UCSD-AML1 (cell line): ENCODE data around the gene PAIP1.
"Not testable (repeated sequence)": the region's sequence is repeated elsewhere in the genome, so short reads cannot be mapped to it uniquely, and the experiment has no call there.

ENCODE experiments used
- DNase-seq: peaks from one replicate; lab custom pipeline; 2025; ENCODE audit not compliant: unreplicated experiment; lab: John Stamatoyannopoulos, UW

The PAIP1 gene, protein sequence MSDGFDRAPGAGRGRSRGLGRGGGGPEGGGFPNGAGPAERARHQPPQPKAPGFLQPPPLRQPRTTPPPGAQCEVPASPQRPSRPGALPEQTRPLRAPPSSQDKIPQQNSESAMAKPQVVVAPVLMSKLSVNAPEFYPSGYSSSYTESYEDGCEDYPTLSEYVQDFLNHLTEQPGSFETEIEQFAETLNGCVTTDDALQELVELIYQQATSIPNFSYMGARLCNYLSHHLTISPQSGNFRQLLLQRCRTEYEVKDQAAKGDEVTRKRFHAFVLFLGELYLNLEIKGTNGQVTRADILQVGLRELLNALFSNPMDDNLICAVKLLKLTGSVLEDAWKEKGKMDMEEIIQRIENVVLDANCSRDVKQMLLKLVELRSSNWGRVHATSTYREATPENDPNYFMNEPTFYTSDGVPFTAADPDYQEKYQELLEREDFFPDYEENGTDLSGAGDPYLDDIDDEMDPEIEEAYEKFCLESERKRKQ

GRCh38 chr5:43556857-43557542 lies at the start of gene PAIP1:
TSS of gene PAIP1 (minus strand) at chr5:43557077. CDS start at chr5:43556846, 231 bp downstream.
- peak; percentile 91 for DNase-seq

GRCh38 chr5:43606351-43606750 lies 49.5 kb upstream of the PAIP1 start:
- DNase-seq, result no peak

DNA sequence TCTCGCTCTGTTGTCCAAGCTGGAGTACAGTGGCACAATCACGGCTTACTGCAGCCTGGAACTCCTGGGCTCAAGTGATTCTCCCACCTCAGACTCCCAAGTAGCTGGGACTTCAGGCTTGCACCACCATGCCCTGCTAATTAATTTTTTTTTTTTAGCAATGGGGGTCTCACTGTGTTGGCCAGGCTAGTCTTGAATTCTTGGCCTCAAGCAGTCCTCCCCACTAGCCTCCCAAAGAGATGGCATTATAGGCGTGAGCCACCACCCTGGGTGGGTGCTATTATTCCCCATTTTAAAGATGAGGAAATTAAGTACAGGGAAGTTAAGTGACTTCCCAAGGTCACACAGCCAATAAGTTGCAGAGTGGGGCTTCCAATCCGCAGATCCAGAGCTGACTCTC lies 47.8 kb upstream of the PAIP1 start:
- no peak for DNase-seq

GRCh38 chr5:43603344-43604217 lies 46.7 kb upstream of the PAIP1 start:
- peak; percentile 66 for DNase-seq

- DNase-seq, result peak; percentile 78
Observed at GRCh38 chr5:43602461-43603343, 45.8 kb upstream of the PAIP1 start, which contains the start of gene NNT. TSS of gene NNT (plus strand) at chr5:43603180. CDS start at chr5:43609196, 6,016 bp downstream.

DNA sequence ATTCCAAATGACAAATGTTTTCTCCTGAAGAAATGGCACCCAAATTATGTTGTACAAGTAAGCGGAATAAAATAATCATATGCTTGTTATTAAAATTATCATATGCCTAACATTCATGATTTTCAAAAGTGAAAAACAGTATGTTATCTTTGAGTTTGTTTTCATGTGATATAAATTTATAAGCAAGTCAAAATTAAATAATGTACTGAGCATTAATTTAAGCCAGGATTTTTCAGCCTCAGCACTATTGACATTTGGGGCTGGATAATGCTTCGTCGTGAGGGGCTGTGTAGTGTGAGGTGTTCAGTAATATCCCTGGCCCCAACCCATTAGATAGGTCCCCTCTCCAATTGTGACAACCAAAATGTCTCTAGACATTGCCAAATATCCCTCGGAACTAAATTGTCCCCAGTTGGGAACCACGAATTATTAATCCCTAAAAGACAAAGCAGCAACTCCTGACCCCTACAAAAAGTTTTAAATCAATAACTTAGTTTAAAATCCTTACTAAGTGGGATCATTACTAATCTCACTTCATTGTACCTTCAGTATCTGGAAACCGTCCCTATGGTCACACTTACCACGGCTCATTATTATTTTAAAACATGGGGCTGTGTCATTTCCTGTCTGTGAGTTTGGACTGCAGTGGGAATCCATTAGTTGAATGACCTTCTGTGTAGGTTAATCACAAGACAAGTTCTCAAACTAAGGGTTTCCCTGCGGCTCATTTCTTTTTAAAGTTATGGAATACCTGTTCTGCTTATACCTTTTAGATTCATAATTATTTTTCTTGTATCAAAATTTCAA lies 44.8 kb upstream of the PAIP1 start:
- DNase-seq, result no peak

GRCh38 chr5:43598927-43599326 lies 42.0 kb upstream of the PAIP1 start:
- not testable (repeated sequence) for DNase-seq

GRCh38 chr5:43592363-43592762 lies 35.5 kb upstream of the PAIP1 start:
- DNase-seq, result no peak

DNA sequence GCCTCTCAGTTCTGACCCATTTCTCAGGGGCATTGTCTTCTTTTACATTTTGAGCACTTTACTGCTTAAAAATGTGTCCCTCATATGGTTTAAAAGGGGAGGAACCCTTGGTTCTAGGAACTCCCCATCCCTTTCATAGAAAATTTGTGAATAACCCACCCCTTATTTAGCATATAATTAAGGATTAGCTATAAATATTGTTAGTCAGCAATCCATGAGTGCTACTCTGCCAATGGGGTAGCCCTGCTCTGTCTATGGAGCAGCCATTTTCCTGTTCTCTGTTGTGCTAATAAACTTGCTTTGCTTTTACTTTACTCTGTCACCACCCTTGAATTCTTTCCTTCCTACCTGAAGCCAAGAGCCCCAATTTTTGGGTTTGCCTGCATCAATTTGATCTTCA lies 33.8 kb upstream of the PAIP1 start:
- no peak for DNase-seq

GRCh38 chr5:43589310-43589709 lies 32.4 kb upstream of the PAIP1 start:
- no peak for DNase-seq

GRCh38 chr5:43588842-43589241 lies 32.0 kb upstream of the PAIP1 start:
- no peak for DNase-seq

DNA sequence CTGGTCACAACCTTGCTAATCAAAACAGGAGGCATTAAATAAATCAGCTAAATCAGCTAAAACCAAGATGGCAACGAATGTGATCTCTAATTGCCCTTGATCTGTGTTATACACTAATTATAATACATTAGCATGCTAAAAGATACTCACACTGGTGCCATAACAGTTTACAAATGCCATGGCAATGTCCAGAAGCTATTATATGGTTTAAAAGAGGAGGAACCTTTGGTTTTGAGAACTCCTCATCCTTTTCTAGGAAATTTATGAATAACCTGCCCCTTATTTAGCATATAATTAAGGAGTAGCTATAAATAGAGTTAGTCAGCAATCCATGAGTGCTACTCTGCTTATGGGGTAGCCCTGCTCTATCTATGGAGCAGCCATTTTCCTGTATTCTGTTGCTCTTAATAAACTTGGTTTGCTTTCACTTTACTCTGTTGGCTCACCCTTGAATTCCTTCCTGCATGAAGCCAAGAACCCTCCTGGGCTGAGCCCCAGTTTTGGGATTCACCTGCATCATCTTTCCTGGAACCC lies 27.4 kb upstream of the PAIP1 start:
- DNase-seq, result no peak

- DNase-seq, result no peak
Observed at GRCh38 chr5:43583724-43584123, 26.8 kb upstream of the PAIP1 start.

- DNase-seq, result no peak
Observed at GRCh38 chr5:43582082-43583005, 25.5 kb upstream of the PAIP1 start.

GRCh38 chr5:43581398-43581797 lies 24.5 kb upstream of the PAIP1 start:
- DNase-seq, result no peak

DNA sequence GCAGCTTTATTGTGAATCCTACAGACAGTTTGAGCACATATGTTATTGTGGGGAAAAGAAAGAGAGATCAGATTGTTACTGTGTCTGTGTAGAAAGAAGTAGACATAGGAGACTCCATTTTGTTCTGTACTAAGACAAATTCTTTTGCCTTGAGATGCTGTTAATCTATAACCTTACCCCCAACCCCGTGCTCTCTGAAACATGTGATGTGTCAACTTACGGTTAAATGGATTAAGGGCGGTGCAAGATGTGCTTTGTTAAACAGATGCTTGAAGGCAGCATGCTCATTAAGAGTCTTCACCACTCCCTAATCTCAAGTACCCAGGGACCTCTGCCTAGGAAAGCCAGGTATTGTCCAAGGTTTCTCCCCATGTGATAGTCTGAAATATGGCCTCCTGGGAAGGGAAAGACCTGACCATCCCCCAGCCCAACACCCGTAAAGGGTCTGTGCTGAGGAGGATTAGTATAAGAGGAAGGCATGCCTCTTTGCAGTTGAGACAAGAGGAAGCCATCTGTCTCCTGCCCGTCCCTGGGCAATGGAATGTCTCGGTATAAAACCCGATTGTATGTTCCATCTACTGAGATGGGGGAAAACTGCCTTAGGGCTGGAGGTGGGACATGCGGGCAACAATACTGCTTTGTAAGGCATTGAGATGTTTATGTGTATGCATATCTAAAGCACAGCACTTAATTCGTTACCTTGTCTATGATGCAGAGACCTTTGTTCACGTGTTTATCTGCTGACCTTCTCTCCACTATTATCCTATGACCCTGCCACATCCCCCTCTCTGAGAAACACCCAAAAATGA lies 23.7 kb upstream of the PAIP1 start:
- not testable (repeated sequence) for DNase-seq

GRCh38 chr5:43573058-43573457 lies 16.2 kb upstream of the PAIP1 start:
- DNase-seq, result no peak
